Activated CD4-positive, alpha-beta T cell treated with anti-CD3 and anti-CD28 coated beads for 48 hours (primary cell): ENCODE measurements around the gene ST7.
A peak's percentile ranks its signal among the peaks of the same experiment; 100 is the strongest.
"Not testable (repeated sequence)": the region's sequence is repeated elsewhere in the genome, so short reads cannot be mapped to it uniquely, and the experiment has no call there.

Experiments used
- DNase-seq: peaks from one replicate; pipeline ENCODE4 v3.0.0-alpha.2; 2020

ST7 gene

GRCh38 chr7:117101026-117101425 lies 147.7 kb downstream of the ST7 start:
- DNase-seq: no peak

GRCh38 chr7:117110480-117111315 lies 157.4 kb downstream of the ST7 start:
- DNase-seq: peak; percentile 58

GRCh38 chr7:117111535-117111934 lies 158.2 kb downstream of the ST7 start:
- no peak for DNase-seq

GRCh38 chr7:117112640-117113039 lies 159.3 kb downstream of the ST7 start:
- DNase-seq: no peak

- DNase-seq: no peak
Observed at GRCh38 chr7:117113871-117114270, 160.6 kb downstream of the ST7 start.

- DNase-seq: no peak
Observed at GRCh38 chr7:117114272-117114671, 161.0 kb downstream of the ST7 start.

- no peak for DNase-seq
Observed at GRCh38 chr7:117116211-117116610, 162.9 kb downstream of the ST7 start.

GRCh38 chr7:117117172-117117571 lies 163.9 kb downstream of the ST7 start:
- no peak for DNase-seq

- DNase-seq: no peak
Observed at GRCh38 chr7:117118579-117119180, 165.4 kb downstream of the ST7 start.

- peak; percentile 84 for DNase-seq
Observed at GRCh38 chr7:117119192-117119924, 166.1 kb downstream of the ST7 start.

GRCh38 chr7:117120321-117120720 lies 167.0 kb downstream of the ST7 start:
- DNase-seq: not testable (repeated sequence)

- DNase-seq: not testable (repeated sequence)
Observed at GRCh38 chr7:117122036-117122435, 168.7 kb downstream of the ST7 start.

GRCh38 chr7:117122536-117122935 lies 169.2 kb downstream of the ST7 start:
- no peak for DNase-seq

GRCh38 chr7:117123311-117123926 lies 170.1 kb downstream of the ST7 start:
- no peak for DNase-seq

- peak; percentile 88 for DNase-seq
Observed at GRCh38 chr7:117124591-117125220, 171.4 kb downstream of the ST7 start.

GRCh38 chr7:117126676-117127075 lies 173.4 kb downstream of the ST7 start:
- DNase-seq: no peak

GRCh38 chr7:117127585-117128168 lies 174.4 kb downstream of the ST7 start:
- DNase-seq: peak; percentile 60

GRCh38 chr7:117129521-117129955 lies 176.2 kb downstream of the ST7 start:
- no peak for DNase-seq

GRCh38 chr7:117130262-117130661 lies 177.0 kb downstream of the ST7 start:
- DNase-seq: no peak

- no peak for DNase-seq
Observed at GRCh38 chr7:117132321-117133120, 179.2 kb downstream of the ST7 start.

- DNase-seq: no peak
Observed at GRCh38 chr7:117133125-117133524, 179.8 kb downstream of the ST7 start.
